ENCODE measurements around the gene KCNK3. TPM values are rescaled to one million over a fixed set of nuclear protein-coding genes. Genes with fewer than 3 reads are reported as not detected.

Gene KCNK3
- total and polyA plus RNA-seq, 4 donors: 6.7 to 29.9 (median 20.0) TPM

DNA sequence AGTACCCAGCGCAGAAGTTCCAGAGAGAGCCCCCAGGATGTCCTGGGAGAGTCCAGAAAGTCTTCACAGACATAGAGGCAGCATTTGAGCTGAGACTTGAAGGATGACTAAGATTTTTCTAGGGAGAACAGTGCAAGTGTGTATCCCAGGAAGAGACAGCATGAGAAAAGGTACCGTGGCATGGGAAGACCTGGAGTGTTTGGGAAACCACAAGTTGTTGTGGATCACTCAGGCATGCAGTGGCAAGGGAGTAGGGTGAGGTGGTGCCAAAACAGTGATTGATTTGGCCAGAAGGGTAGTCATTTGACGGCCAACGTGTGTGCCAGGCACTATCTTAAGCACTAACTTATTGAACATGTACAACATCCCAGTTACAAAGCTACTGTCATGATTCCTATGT is 24.5 kb upstream of the KCNK3 start:
- H3K9ac ChIP-seq (ENCODE audit: insufficient read depth in 1 of 2, low read length in 2 of 2): no peak overlapping the region
- H3K4me1 ChIP-seq (ENCODE audit: control insufficient read depth in 5 of 5, insufficient read depth in 5 of 5, low read length in 5 of 5): peaks cover 0 to 19% (median 0%) of the 10 kb centered on the region in 5 donors
- WGBS, 2 donors: 93 to 94% methylated on average over 4 of the region's 4 CpGs
- no peak overlapping the region for H3K4me3 ChIP-seq
- DNase-seq (no peak), ATAC-seq (ENCODE audit: insufficient read depth, low FRiP score) (no peak)
- no peaks in the 10 kb centered on the region for H3K9me3 ChIP-seq (ENCODE audit: control insufficient read depth in 4 of 4, insufficient read depth in 3 of 4, low read length in 3 of 4)
- H3K27me3 ChIP-seq (ENCODE audit: control insufficient read depth in 3 of 3, insufficient read depth in 3 of 3, low read length in 2 of 3): peaks cover 0 to 2% (median 0%) of the 10 kb centered on the region in 3 donors
- TF ChIP-seq, protein P1, sequence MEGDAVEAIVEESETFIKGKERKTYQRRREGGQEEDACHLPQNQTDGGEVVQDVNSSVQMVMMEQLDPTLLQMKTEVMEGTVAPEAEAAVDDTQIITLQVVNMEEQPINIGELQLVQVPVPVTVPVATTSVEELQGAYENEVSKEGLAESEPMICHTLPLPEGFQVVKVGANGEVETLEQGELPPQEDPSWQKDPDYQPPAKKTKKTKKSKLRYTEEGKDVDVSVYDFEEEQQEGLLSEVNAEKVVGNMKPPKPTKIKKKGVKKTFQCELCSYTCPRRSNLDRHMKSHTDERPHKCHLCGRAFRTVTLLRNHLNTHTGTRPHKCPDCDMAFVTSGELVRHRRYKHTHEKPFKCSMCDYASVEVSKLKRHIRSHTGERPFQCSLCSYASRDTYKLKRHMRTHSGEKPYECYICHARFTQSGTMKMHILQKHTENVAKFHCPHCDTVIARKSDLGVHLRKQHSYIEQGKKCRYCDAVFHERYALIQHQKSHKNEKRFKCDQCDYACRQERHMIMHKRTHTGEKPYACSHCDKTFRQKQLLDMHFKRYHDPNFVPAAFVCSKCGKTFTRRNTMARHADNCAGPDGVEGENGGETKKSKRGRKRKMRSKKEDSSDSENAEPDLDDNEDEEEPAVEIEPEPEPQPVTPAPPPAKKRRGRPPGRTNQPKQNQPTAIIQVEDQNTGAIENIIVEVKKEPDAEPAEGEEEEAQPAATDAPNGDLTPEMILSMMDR (IDR thresholded peaks at IDR 0.05; ENCODE audit: control extremely low read depth, extremely low read depth): no peak
- no peak overlapping the region for H3K27ac ChIP-seq (ENCODE audit: low read depth in 1 of 2, low read length in 1 of 2)
- H3K36me3 ChIP-seq (ENCODE audit: control insufficient read depth in 4 of 4, insufficient read depth in 4 of 4, low read length in 4 of 4): no peaks in the 10 kb centered on the region

DNA sequence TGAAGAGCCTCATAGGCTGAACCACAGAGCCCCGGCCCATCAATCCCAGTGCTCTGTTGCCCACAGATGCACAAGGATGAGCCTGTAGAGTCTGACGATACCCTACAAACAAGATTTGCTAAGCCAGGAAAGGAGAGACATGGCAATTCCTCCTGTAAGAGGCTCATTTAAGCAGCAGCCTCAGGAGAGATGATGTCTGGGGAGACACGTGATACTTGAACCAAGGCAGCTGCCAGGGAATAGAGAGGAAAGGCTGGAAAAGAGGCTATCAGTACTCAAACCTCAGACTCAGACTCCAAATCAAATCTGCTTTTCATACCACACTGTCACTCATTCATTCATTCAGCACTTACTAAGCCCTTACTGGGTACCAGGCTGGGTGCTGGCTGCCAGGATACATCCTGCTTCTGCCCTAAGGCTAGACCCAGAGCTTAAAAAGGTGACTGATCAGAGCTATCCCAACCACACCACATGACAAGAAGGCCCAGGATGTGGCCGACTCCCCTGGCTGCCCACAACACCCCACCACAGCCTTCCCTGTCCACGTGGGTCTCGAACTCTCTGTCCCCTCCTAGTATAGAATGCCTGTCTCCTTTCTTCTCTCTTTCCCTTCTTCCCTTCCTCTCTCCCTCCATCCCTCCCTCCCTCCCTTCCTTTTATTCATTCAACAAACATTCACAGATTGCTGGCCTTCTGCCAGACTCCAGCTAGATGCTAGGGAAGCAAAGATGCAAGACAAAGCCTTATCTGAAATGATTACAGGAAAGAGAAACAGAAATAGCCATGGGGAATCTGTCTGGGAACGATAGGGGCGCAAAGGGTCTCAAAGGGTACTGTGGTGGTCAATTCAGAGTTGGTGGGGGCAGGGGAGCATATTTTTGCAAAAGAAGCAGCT is 23.4 kb upstream of the KCNK3 start:
- Histone ChIP-seq H3K9ac (ENCODE audit: insufficient read depth in 1 of 2, low read length in 2 of 2) (no peak overlapping the region), H3K27me3 (ENCODE audit: control insufficient read depth in 3 of 3, insufficient read depth in 3 of 3, low read length in 2 of 3) (peaks cover 0 to 2% (median 0%) of the 10 kb centered on the region in 3 donors), H3K4me1 (ENCODE audit: control insufficient read depth in 5 of 5, insufficient read depth in 5 of 5, low read length in 5 of 5) (peaks cover 0 to 19% (median 0%) of the 10 kb centered on the region in 5 donors), H3K27ac (ENCODE audit: low read depth in 1 of 2, low read length in 1 of 2) (no peak overlapping the region), H3K36me3 (ENCODE audit: control insufficient read depth in 4 of 4, insufficient read depth in 4 of 4, low read length in 4 of 4) (no peaks in the 10 kb centered on the region), H3K9me3 (ENCODE audit: control insufficient read depth in 4 of 4, insufficient read depth in 3 of 4, low read length in 3 of 4) (no peaks in the 10 kb centered on the region), H3K4me3 (no peak overlapping the region)
- DNase-seq (peak; percentile 44 to 72 (median 64)), ATAC-seq (ENCODE audit: insufficient read depth, low FRiP score) (no peak)
- 57 to 61% methylated on average over 8 of the region's 8 CpGs for WGBS, 2 donors
- TF ChIP-seq, protein P1 (IDR thresholded peaks at IDR 0.05; ENCODE audit: control extremely low read depth, extremely low read depth): no peak

DNA sequence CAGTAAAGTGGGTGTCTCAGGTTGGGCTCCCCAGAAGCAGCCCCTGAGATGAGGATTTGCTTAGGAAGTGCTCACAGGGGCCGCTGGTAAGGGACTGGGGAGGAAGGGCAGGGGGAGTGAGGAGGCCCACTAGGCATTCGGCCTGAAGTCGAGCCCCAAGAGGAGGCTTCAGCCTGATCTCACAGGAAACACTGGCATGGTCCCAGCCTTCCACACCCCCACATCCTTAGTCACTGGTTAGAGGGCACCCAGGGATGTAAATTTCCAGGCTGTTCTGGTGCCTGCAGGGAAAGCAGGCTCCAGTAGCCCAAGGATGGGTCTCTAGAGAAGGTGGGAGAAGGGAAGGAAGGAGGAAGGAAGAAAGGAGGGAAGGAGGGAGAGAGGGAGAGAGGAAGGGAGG is 22.4 kb upstream of the KCNK3 start:
- WGBS, 2 donors: 14 to 21% methylated on average over 3 of the region's 3 CpGs
- Histone ChIP-seq H3K4me1 (ENCODE audit: control insufficient read depth in 5 of 5, insufficient read depth in 5 of 5, low read length in 5 of 5) (peaks cover 0 to 19% (median 0%) of the 10 kb centered on the region in 5 donors), H3K27me3 (ENCODE audit: control insufficient read depth in 3 of 3, insufficient read depth in 3 of 3, low read length in 2 of 3) (peaks cover 0 to 2% (median 0%) of the 10 kb centered on the region in 3 donors), H3K27ac (ENCODE audit: low read depth in 1 of 2, low read length in 1 of 2) (no peak overlapping the region), H3K36me3 (ENCODE audit: control insufficient read depth in 4 of 4, insufficient read depth in 4 of 4, low read length in 4 of 4) (no peaks in the 10 kb centered on the region), H3K9me3 (ENCODE audit: control insufficient read depth in 4 of 4, insufficient read depth in 3 of 4, low read length in 3 of 4) (no peaks in the 10 kb centered on the region), H3K9ac (ENCODE audit: insufficient read depth in 1 of 2, low read length in 2 of 2) (no peak overlapping the region), H3K4me3 (no peak overlapping the region)
- TF ChIP-seq, protein P1 (IDR thresholded peaks at IDR 0.05; ENCODE audit: control extremely low read depth, extremely low read depth): no peak
- ATAC-seq (ENCODE audit: insufficient read depth, low FRiP score): no peak
- DNase-seq: peak; percentile 44 to 75 (median 51)

All from lung (tissue), 12 donors.